NK-92 treated with Interleukin-12 subunit alpha and Interleukin-12 subunit beta, amount 100 ng/mL, for 24 hours (cell line): Measurements from ENCODE around the gene MAML3.

ENCODE experiments used
- DNase-seq: peaks from one replicate; lab custom pipeline; 2025; lab: John Stamatoyannopoulos, UW

Gene MAML3

GRCh38 chr4:140046016-140046415 lies 108.0 kb downstream of the MAML3 start:
- DNase-seq = no peak

GRCh38 chr4:140044337-140044902 lies 109.6 kb downstream of the MAML3 start:
- no peak for DNase-seq

GRCh38 chr4:140042634-140043033 lies 111.3 kb downstream of the MAML3 start:
- DNase-seq = no peak

GRCh38 chr4:140038031-140038533 lies 115.9 kb downstream of the MAML3 start:
- no peak for DNase-seq

DNA sequence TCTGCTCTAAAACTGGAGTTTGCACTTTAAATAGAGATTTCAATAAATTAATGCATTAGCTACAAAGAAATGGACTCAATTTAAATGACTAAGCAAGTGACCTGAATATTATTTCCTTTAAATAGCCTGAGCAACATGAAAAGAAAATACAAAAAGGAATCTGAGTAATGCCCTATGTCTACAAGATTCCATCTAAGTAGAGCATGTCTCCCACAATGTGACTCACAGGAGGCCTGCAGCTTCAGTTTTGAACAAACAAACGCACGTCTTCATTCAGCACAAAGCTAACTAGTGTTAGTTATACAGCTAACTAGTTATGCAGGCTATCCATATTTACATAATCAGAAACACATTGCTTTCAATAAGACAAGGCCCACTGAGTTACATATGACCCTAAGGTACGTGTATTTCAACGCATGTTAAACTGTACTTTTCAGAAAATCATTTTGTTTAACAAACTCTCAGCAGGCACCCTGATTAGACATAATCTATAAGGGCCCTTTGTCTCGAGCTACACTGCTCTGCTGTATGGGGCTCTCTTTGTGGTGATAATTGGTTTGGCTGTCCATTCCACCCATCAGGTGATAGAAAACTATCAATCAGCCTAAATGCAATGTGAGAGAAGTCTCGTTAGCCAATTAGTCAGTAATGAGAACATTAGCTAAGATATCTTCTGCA lies 116.5 kb downstream of the MAML3 start:
- no peak for DNase-seq

DNA sequence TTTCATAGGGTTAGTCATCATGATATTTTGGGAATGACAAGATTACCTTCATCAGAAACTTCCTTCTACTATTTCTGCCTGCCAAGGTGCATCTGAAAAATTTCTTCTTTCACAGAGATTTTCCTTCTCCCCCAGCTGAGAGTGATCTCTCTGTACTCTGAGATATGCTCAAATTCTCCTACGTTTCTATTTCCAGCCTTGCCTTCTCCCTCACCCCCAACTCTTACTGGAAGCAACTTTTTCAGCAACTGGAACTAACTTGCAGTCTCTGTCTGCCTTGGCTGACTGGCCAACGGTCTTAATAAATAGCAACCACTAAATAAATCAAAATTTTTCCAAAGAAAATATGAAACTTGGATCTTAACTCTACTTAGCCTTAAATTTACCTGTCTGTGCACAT lies 122.3 kb downstream of the MAML3 start:
- DNase-seq = no peak

DNA sequence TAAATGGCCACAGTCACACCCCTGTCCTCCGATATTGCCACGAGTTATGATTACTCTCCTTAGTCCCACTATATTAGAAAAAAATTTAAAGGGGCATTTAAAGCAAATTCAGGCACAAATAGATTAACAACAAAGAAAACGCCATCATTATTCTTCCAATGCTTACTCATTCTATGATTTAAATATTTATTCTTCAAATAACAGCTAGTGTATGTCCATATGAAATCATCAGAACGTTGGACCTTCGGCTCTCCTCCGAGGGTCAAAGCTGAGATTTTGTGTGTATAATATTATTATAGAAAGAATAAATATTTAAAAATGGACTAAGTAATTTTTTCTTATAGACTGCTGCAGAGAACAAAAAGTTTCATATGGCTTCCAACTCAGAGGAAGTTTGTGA lies 122.9 kb downstream of the MAML3 start:
- DNase-seq = no peak

DNA sequence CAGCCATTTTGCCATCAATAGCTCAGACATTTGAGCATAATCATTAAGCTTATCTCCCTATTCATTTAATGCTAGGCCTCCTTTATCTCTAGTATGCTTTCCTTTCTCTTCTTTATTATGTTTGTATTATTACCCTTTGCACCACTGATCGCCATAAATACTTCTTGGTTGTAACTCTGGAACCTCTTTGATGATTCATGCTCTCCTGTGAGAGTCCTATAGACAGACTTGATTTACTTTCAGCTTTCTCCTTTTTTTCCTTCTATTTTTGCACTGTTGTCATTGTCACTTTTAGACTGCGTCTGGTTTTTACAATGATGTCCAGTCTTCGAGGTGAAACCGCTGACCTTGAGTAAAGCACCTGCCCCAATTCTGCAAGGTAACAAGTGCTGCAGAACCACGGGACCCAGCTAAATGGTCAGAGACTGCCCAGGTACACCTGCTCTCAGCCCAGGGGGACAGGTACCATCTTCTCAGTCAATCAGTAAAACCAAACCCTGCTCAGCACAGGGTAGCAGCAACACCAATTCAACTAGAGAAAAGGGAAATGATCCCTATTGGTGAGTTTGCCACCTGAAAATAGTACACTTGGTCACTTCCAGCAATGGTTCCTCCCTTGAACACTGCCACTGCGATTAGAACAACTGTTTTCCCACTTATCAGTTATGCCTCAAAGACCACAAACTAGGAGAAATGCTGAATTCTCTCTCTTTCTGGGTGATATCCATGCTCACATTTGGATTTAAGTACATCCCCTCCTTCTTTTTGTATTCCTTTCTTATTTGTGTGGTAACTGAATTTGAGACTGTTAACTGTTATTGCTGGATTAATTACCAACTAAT lies 125.1 kb downstream of the MAML3 start:
- DNase-seq = no peak

- DNase-seq = no peak
These were observed 125.9 kb downstream of the MAML3 start for GRCh38 chr4:140028101-140028500.

- no peak for DNase-seq
These were observed 126.9 kb downstream of the MAML3 start for GRCh38 chr4:140027101-140027500.

- DNase-seq = no peak
These were observed 128.5 kb downstream of the MAML3 start for GRCh38 chr4:140025470-140025869.

- DNase-seq = no peak
These were observed 133.3 kb downstream of the MAML3 start for GRCh38 chr4:140020457-140021361.

- no peak for DNase-seq
These were observed 134.2 kb downstream of the MAML3 start for GRCh38 chr4:140019619-140020347.

GRCh38 chr4:140018931-140019618 lies 134.9 kb downstream of the MAML3 start:
- no peak for DNase-seq

DNA sequence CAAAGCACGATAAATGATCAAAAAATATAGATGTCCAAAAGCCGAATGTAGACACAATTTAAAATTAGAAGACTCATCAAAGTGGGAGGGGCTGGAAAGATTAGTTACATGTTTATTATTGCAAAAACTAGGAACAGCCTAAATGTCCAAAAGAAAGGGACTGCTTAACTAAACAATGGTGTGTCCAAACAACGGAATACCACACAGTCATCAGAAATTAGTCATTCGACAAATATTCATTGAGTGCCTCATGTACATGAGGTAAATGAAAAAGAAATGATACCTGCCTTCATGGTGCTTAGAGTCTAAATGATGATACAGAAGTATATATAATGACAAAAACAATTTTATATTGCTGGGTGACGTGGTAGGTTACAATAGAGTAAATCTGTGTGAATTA lies 139.7 kb downstream of the MAML3 start:
- no peak for DNase-seq

GRCh38 chr4:140012688-140013486 lies 141.1 kb downstream of the MAML3 start:
- no peak for DNase-seq

DNA sequence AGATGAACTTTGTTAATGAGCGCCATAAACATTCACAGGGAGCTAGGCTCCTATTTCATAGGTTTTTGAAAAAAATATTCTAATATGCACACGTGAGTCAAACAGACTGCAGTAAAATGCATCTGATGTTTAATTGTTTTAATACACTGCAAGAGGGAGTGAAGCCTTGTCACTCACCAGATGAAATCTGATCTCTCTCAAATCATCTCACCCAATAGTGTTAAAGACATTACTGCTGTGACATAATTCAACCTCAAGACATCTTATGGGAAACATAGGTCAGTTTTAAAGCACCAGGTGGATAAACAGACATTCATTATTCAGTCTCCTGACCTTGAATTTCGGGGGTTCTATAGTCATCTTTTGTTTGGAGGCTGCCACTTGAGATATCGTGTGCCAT lies 148.3 kb downstream of the MAML3 start:
- DNase-seq = no peak

- no peak for DNase-seq
These were observed 148.9 kb downstream of the MAML3 start for GRCh38 chr4:140004922-140005627.

DNA sequence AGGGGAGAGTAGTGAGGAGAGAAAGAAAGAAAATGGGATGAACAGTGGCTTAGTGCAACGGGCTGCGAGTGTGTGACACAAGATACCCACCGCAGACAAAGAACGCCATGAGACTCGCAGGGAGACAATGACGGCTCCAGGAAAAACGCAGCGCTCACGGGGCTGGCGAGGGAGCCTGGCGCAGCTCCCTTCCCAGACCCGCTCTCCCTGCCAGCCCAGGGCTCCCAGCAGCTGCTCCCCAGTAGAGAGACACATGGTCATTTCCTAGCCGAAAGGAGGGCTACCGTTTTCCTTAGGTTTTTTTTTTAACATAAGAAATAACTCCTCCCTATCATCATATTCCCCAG lies 149.5 kb downstream of the MAML3 start:
- no peak for DNase-seq
